HG02840 (cell line): ENCODE measurements around the gene SLC1A4.
"Not testable (repeated sequence)": the region's sequence is repeated elsewhere in the genome, so short reads cannot be mapped to it uniquely, and the experiment has no call there.

Experiments
- ATAC-seq: cut with Tn5 transposase; IDR thresholded peaks from one replicate; pipeline ENCODE4 v1.9.1; 2021; ENCODE audit warnings: mild to moderate bottlenecking, moderate library complexity, moderate number of reproducible peaks; ENCODE audit not compliant: unreplicated experiment, low FRiP score

The SLC1A4 gene

GRCh38 chr2:64963138-64963537, 26.1 kb upstream of the SLC1A4 start:
- not testable (repeated sequence) for ATAC-seq

DNA sequence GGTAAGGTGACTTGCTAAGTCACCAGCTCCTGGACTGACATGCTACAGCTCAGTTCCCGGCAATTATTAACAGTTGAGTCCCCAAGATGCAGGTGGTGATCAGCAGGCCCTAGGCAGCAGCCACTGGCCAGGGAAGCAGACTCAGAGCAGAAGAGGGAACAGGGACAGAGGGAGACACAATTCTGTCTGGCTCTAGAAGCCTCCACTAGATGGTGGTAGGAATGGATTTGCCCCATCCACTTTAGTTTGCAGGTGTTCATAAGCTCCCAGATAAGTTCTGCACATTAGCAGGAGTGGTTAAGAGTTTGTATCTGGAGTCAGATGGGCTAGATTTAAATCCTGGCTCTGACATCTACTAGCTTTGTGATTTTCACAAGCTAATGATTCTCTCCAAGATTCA, 25.5 kb upstream of the SLC1A4 start:
- ATAC-seq = no peak

DNA sequence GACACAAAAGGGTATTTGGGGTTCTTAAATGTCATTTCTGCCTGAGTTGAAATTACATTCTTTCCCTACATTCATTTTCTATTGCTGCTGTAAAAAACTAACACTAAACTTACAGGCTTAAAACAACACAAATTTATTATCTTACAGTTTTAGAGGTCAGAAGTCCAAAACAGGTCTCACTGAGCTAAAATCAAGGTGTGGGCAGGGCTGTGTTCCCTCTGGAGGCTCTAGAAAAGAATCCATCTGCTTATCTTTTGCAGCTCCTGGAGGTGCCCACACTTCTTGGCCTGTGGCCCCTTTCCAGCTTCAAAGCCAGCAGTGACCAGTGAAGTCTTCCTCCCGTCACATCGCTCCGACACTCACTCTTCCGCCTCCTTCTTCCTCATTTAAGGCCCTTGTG, 23.2 kb upstream of the SLC1A4 start:
- no peak for ATAC-seq

- ATAC-seq = no peak
Observed at GRCh38 chr2:64966839-64967238, 22.4 kb upstream of the SLC1A4 start.

GRCh38 chr2:64967601-64968000, 21.6 kb upstream of the SLC1A4 start:
- ATAC-seq = no peak

- ATAC-seq = not testable (repeated sequence)
Observed at GRCh38 chr2:64969086-64969485, 20.1 kb upstream of the SLC1A4 start.

GRCh38 chr2:64970495-64970894, 18.7 kb upstream of the SLC1A4 start:
- ATAC-seq = no peak

GRCh38 chr2:64972426-64972825, 16.8 kb upstream of the SLC1A4 start:
- no peak for ATAC-seq

- ATAC-seq = no peak
Observed at GRCh38 chr2:64972876-64973275, 16.3 kb upstream of the SLC1A4 start.

DNA sequence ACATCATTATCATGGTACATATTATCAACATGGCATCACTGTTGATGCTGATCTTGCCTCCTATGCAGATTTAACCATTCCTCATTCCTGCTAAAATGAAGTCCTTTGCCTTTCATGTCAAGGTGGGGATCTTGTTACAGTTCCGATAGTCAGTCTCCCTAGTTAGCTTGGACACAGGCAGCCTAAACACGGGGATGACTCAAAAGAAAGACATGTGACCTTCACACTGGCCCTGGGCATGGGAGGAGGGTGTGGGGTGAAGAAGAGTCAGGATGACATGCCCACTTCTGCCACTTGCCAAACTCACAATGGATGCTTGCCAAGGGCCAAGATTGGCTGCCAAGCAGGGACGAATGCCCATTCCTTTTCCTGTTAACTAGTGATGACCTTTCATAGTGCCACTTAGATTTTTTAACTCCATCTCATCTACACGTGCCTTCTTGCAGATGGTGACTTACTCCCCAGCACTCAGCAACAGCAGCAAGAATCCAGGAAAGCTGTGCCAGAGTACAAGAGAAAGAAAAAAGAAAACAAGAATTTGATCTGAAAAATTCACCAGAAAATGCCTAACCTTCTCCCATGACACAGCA, 13.9 kb upstream of the SLC1A4 start:
- no peak for ATAC-seq

- no peak for ATAC-seq
Observed at GRCh38 chr2:64976276-64976675, 12.9 kb upstream of the SLC1A4 start.

DNA sequence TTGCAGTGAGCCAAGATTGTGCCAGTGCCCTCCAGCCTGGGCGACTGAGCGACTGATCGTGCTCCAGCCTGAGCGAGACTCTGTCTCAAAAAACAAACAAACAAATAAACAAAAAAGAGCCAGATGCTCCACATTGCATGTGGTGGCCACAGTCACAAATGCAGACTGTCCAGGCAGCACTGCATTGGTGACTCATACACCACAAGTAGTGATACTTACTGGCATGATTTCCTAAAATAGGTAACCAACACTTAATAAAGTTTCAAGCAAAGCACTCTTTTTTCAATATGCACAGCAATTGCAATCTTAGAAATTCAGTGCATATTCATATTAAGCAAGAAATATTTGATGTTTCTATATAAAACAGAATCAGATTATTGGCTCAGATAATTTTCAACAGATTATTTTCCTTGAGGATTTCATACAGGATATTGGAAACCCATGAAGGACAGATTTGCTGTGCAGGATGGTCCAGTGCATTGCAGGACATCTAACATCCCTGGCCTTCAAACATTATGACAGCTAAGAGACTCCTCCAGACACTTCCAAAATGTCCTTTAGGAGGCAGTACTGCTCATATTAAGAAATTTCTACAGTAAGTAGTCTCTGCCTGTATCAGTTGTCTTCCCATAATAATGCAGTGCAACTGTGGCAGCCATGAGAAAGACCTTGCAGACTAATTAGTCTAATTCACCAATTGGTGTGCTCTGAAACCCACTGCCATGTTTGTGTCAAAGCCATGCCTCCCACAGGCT, 10.5 kb upstream of the SLC1A4 start:
- ATAC-seq = no peak

DNA sequence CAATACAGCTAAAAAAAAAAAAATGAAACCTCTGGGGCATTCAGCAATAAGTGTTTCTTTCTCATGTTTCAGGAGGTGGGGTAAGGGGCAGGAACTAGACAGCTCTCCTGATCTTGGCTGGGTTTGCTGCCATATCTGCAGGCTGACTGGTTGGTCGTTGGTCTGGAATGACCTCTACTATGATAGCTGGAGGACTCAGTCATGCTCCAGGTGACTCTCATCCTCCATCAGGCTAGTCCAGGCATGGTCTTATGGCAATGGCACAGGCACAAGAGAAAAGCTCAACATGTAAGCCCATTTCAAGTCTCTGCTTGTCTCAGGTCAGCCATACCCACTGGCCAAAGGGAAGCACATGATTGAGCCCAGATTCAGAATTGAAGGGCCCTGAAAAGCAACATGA, 9.5 kb upstream of the SLC1A4 start:
- no peak for ATAC-seq

- no peak for ATAC-seq
Observed at GRCh38 chr2:64980183-64980582, 9.0 kb upstream of the SLC1A4 start.

GRCh38 chr2:64982311-64982857, 6.8 kb upstream of the SLC1A4 start:
- ATAC-seq = peak; percentile 46

GRCh38 chr2:64982932-64983331, 6.3 kb upstream of the SLC1A4 start:
- no peak for ATAC-seq

DNA sequence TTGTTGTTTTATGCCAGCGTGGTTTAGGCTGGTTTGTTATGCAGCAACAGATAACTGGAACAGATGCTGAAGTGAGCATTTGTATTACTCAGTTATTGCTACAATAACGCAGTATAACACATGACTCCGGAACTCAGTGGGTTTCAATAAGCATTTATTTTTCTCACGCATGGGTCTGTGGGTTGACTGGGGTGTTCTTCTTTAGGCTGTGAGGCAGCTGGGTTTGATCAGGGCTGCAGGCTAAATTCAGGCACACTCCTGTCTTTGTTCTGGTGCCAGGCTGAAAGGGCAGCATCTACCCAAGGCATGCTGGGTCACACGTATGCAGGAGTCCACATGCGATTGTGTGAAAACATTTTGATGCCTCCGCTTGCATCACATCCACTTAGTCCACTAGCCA, 3.8 kb upstream of the SLC1A4 start:
- no peak for ATAC-seq

DNA sequence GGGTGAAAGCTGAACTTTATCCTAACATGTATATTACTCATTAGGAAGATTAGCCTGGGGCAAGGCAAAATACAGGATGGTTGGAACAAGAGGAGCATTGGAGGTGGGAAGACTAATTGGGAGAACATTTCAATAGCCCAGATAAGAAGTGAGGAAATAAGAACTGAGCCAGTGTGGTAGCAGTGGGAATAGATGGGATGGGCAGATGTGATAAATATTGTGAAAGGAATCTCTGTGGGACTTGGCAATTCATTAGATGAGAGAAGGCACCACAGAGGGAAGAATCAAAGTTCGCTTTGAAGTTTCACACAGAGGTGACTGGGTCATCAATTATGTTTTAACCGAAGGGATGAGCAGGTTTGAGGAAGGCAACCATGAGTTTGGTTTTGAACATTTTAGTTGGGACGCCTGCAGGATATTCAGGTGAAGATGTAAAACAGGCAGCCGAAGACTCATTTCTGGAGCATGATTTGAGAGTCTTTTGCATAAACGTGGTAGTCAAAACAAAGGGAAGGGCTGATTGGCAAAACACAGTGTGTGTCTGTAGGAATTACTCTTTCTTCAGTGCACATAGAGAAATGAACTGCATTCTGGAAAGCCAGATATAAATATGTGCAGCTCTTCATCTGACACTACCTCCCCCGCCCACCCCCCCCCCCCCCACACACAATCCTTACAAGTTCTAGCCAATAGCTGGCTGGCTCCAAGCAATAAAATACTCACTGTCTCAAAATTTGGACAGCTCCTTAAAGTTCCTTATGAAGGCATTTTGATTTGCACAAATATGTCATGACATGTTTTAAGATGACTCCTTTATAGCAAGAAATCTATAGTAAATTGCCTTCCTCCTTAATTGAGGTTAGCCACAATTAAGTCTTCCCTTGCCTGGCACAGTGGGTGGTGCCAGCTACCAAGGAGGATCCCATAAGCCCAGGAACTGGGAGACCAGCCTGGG, 1.9 kb upstream of the SLC1A4 start:
- ATAC-seq = no peak

- no peak for ATAC-seq
Observed at GRCh38 chr2:64987956-64988419, 1.2 kb upstream of the SLC1A4 start.

DNA sequence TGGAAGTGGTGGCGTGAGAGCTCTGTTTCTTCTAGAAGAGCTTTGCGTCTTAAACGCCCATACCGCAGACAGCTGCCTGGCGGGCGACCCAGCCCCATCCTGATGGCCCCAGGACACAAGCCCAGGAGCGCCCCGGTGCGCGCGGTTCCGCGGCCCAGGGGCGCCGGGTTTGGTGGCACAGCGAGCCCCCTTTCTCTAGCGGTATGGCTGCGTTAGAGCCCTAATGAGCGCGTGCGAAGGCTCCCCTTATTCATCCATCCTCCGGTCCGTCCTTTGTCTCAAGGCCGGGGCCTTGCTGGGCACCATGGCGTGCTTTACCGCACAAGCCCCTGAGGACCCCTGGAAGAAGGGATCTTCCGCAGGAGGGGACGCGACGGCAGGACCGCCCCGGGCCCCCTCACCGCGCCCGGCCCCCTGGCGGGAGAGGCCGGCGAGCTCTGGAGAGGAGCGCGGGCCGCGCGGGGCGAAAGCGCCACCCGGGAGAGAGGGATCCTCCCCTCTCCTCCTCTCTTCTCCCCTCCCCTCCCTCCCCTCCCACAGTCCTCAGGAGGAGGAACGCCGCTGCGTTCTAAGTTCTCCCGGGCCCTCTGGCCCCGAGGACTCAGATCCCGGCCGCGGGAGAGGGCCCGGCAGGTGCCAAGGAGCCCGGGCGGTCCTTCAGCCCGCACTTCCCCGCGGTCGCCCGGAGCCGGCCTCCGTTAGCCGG, 626 bp upstream of the SLC1A4 start:
- ATAC-seq = peak; percentile 37
